ENCODE data around the gene SPINK13. TPM values are rescaled to one million over a fixed set of nuclear protein-coding genes. Genes with fewer than 3 reads are reported as not detected.

Gene SPINK13
- total RNA-seq, 1 donor from 2014 or later: not detected

DNA sequence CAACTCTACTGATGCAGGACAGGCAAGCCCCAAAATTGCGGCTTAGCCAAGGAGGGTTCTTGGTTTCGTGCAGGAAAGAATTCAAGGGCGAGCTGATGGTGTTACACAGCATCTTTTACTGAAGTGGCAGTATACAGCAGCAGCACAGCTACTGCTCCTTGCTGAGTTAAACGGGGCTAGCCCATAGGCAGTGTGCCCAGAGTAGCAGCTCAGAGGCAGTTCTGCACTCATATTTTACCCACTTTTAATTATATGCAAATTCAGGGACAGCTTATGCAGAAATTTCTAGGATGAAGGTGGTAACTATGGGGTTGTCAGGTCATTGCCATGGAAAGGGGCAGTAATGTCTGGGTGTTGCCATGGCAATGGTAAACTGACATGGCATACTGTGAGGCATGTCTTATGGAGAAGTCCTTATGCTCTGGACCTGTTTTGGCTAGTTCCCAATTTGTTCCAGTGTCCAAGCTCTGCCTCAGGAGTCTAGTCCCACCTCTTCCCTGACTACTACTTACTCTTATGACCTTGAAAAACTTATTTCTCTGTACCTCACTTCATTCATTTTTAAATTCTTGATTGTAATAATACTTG is 64.8 kb downstream of the SPINK13 start:
- H3K4me3 Mint-ChIP-seq (ENCODE audit: unreplicated experiment): no peak overlapping the region
- H3K36me3 Mint-ChIP-seq (ENCODE audit: low read depth, unreplicated experiment): peaks cover 3% of the 10 kb centered on the region
- DNase-seq (ENCODE audit: low spot score): no peak
- peaks cover 4% of the 10 kb centered on the region for H3K27me3 Mint-ChIP-seq (ENCODE audit: unreplicated experiment)
- H3K4me1 Mint-ChIP-seq (ENCODE audit: unreplicated experiment): no peaks in the 10 kb centered on the region
- TF ChIP-seq, protein P1, sequence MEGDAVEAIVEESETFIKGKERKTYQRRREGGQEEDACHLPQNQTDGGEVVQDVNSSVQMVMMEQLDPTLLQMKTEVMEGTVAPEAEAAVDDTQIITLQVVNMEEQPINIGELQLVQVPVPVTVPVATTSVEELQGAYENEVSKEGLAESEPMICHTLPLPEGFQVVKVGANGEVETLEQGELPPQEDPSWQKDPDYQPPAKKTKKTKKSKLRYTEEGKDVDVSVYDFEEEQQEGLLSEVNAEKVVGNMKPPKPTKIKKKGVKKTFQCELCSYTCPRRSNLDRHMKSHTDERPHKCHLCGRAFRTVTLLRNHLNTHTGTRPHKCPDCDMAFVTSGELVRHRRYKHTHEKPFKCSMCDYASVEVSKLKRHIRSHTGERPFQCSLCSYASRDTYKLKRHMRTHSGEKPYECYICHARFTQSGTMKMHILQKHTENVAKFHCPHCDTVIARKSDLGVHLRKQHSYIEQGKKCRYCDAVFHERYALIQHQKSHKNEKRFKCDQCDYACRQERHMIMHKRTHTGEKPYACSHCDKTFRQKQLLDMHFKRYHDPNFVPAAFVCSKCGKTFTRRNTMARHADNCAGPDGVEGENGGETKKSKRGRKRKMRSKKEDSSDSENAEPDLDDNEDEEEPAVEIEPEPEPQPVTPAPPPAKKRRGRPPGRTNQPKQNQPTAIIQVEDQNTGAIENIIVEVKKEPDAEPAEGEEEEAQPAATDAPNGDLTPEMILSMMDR (IDR thresholded peaks at IDR 0.05; ENCODE audit: unreplicated experiment): no peak
- no peak overlapping the region for H3K27ac Mint-ChIP-seq (ENCODE audit: unreplicated experiment)
- H3K9me3 Mint-ChIP-seq (ENCODE audit: unreplicated experiment): no peaks in the 10 kb centered on the region

DNA sequence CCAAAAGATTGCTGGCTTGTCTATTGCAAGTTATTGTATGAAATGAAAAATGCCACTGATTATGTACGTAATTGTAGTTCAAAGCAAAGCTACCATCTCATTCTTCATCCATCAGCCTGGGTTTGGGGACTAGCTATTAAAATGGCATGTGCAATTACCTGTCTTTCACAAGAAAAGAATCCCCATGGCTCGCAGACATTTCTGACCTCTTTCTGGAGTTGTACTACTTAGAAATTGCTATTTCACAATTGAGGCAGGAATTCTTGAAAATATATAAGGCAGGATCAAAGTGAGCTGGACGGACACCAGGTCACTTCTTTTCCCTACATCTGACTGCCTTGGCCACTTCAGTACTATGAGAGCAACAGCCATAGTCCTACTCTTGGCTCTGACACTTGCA is 66.7 kb downstream of the SPINK13 start, which contains the start of gene SPINK9:
Gene SPINK9 (plus strand): TSS at position 301 of the 400 bp plus-strand sequence. CDS start 55 bp downstream, at position 356.
- DNase-seq (ENCODE audit: low spot score): no peak
- peaks cover 3% of the 10 kb centered on the region for H3K36me3 Mint-ChIP-seq (ENCODE audit: low read depth, unreplicated experiment)
- TF ChIP-seq, protein P1 (IDR thresholded peaks at IDR 0.05; ENCODE audit: unreplicated experiment): no peak
- no peaks in the 10 kb centered on the region for H3K9me3 Mint-ChIP-seq (ENCODE audit: unreplicated experiment)
- no peaks in the 10 kb centered on the region for H3K4me1 Mint-ChIP-seq (ENCODE audit: unreplicated experiment)
- peaks cover 4% of the 10 kb centered on the region for H3K27me3 Mint-ChIP-seq (ENCODE audit: unreplicated experiment)
- H3K27ac Mint-ChIP-seq (ENCODE audit: unreplicated experiment): no peak within 1 kb of the TSS
- no peak within 1 kb of the TSS for H3K4me3 Mint-ChIP-seq (ENCODE audit: unreplicated experiment)

Other genes starting within 250 kb of the SPINK13 start
- gene SPINK5, start 204.8 kb upstream of the SPINK13 start, total RNA-seq (ENCODE audit: unreplicated experiment): 4.3 TPM
- gene SPINK14, start 100.2 kb upstream of the SPINK13 start, total RNA-seq (ENCODE audit: unreplicated experiment): not detected
- not detected for gene SPINK6, start 65.8 kb upstream of the SPINK13 start, total RNA-seq (ENCODE audit: unreplicated experiment)
- not detected for gene MARCOL, start 30.3 kb upstream of the SPINK13 start, total RNA-seq (ENCODE audit: unreplicated experiment)
- gene SPINK7, start 43.6 kb downstream of the SPINK13 start, total RNA-seq (ENCODE audit: unreplicated experiment): not detected
- gene SPINK9, start 66.8 kb downstream of the SPINK13 start, total RNA-seq (ENCODE audit: unreplicated experiment): not detected
- gene FBXO38, start 115.2 kb downstream of the SPINK13 start, total RNA-seq (ENCODE audit: unreplicated experiment): 50.0 TPM